Stimulated activated CD4-positive, alpha-beta T cell treated with anti-CD3 and anti-CD28 coated beads, Interleukin-1b, Interleukin-23, amount 100 ng/mL, for 4 hours (primary cell): ENCODE data around the gene PPM1H.
"Not testable (repeated sequence)": the region's sequence is repeated elsewhere in the genome, so short reads cannot be mapped to it uniquely, and the experiment has no call there.

Experiments used
- DNase-seq, 2 donors: peaks; one replicate each; pipeline ENCODE4 v3.0.0-alpha.2; 2020; ENCODE audit warnings: low read depth in 2 of 2

PPM1H gene

GRCh38 chr12:62683776-62684569 is 251.0 kb downstream of the PPM1H start:
- no peak for DNase-seq

DNA sequence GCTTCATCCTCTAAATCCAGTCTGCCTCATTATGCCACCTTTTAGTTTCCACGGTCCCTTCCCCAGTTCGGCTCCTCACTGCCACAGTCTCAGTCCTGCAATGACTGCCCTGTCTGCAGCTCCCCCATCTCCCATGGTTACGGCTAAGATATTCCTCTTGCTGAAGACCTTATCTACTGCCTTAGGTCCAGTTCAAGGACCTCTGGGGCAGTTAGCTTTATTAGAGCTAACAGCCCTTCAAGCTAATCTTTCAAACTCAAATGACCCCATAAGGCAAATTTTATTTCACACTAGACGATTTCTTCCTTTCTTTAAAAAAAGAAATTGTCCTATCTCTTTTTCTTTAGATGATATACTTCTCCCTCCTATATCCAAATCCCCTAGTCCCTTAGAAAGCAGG is 253.6 kb downstream of the PPM1H start:
- no peak for DNase-seq

GRCh38 chr12:62679608-62680007 is 255.3 kb downstream of the PPM1H start:
- no peak for DNase-seq

GRCh38 chr12:62677355-62677754 is 257.6 kb downstream of the PPM1H start:
- no peak for DNase-seq

GRCh38 chr12:62676521-62677307 is 258.2 kb downstream of the PPM1H start:
- no peak for DNase-seq

GRCh38 chr12:62673028-62673815 is 261.7 kb downstream of the PPM1H start:
- no peak for DNase-seq

DNA sequence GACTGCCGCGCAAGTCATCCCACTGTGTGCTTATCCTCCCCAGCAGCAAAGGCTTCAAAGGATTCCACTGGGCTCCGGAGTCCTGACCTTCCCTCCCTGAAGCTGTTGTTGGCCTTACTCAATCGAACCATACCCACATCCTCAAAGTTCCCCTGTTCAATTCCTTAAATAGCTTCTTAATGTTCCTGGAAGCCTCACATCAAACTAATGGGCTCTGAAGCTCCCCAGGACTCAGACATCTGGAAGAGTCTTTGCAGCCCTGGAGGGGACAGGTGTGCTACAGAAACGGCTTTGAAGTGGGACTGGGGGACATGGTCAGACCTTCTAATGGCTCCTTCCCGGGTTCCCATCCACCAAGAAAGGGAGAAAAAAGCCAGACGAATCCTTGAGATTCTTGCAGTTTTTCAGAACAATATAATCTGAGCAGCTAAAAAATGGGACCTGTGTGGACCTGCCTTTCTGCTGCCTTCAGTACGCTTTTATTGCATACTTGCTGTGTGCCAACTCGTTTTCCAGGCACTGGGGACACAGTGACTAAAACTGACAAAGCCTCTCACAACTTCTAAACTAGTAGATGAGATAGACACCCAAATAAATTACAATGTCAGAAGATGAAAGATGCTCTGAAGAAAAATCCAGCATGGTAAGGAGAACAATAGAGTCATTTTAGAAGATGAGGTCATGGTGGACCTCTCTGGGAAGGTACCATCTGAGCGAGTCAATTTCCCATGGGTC is 263.8 kb downstream of the PPM1H start:
- DNase-seq: no peak

DNA sequence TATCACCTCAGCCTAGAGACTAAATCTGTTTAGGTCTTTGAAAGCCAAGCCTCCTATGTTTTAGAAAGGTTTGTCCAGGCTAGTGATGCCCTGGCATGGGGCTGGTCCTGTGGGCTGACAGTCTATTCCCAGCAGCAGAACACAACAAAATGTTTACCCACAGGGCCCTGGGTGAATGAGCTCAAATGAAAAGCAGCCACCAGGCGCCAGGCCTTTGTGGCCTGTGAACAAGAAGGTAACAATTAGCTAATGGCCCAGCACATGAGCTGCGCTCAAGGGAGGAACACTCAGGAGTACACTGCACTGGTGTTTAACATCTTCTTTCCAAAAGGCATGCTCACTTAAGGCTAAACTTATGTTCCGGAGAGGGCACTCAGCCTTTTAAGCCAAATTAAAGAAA is 266.2 kb downstream of the PPM1H start:
- no peak for DNase-seq

GRCh38 chr12:62664951-62665350 is 270.0 kb downstream of the PPM1H start:
- DNase-seq: not testable (repeated sequence)

DNA sequence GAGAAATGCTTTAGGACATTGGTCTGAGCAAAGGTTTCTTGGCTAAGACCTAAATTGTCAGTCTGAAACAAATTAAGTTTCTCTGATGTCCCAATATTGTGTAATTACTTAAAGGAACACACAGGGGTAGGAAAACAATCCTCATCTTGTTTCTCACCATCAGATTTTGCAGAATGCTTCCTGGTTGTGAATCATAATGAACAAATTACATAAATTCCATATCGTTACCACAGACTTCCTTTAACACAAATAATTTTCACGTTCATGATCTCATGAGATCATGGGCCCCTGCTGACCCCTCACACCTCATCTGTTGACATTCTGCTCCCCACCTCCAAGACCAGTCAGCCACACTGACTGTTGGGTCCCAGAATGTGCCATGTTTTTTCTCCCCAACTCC is 274.2 kb downstream of the PPM1H start:
- no peak for DNase-seq

GRCh38 chr12:62659453-62660295 is 275.3 kb downstream of the PPM1H start:
- DNase-seq: no peak

- DNase-seq: no peak
Measured at GRCh38 chr12:62658910-62659309, 276.0 kb downstream of the PPM1H start.

GRCh38 chr12:62657363-62657632 is 277.7 kb downstream of the PPM1H start:
- DNase-seq: no peak

GRCh38 chr12:62656591-62657362 is 278.2 kb downstream of the PPM1H start:
- DNase-seq: no peak

GRCh38 chr12:62655666-62656151 is 279.2 kb downstream of the PPM1H start:
- DNase-seq: no peak

GRCh38 chr12:62654326-62655241 is 280.4 kb downstream of the PPM1H start:
- no peak for DNase-seq

DNA sequence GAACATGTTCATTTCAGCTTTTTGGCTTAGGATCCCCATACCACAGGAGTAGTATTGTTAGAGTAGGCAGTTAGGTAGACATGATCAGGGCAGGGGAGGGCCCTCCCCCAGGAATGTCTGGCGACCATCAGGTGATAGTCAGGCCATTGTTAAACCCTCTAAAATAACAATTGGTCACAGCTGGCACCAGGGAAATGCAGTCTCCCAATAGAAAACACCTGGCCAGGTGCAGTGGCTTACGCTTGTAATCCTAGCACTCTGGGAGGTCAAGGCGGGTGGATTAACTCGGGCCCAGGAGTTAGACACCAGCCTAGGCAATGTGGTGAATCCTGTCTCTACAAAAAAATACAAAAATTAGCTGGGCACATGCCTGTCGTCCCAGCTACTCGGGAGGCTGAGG is 281.2 kb downstream of the PPM1H start:
- DNase-seq: no peak

DNA sequence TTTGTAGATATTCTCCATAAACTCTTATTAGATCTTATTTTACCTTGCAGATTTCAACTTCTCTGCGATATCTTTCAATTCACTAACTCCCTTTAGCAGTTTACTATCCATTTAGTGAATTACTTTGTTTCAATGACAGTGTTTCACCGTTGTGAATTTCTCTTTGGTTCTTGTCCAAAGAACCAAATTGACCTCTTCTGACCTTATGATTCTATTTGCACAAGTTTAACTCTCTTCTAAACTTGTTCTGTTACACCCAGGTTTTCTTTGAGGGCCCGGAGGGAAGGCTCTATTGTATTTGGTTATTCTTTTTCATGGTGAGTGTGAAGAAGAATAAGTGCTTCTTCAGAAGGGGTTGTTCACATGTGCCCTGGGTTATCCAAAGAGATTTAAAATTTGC is 281.6 kb downstream of the PPM1H start:
- no peak for DNase-seq

GRCh38 chr12:62651138-62651537 is 283.8 kb downstream of the PPM1H start:
- DNase-seq: no peak
